GM12878 (cell line): ENCODE measurements around the gene PLCG2. TPM values are rescaled to one million over a fixed set of nuclear protein-coding genes. Genes with fewer than 3 reads are reported as not detected.

Experiments used
- ATAC-seq: fragments of 200-7000 bp; cut with Tn5 transposase; 3 replicates; pipeline ENCODE4 v1.9.1; 2020; ENCODE audit warnings: mild to moderate bottlenecking, moderate library complexity
- BruUV-seq: library from RNA; stranded (reverse); fragments of 400-500 nt; replicated peaks from 2 replicates; lab custom pipeline; 2021; lab: Mats Ljungman, UMichigan
- CTCF ChIA-PET: fragments of 300-600 bp; sonication (Branson Sonifier 250); formaldehyde crosslinking; extraction: SDS; loops from one replicate; lab custom pipeline; 2021; ENCODE audit warnings: inconsistent platforms; lab: Yijun Ruan, JAX
- POLR2A ChIA-PET: fragments of 350-600 bp; formaldehyde crosslinking; extraction: SDS; loops from one replicate; lab custom pipeline; 2021; ENCODE audit warnings: inconsistent platforms; lab: Charles Lee
- RAD21 ChIA-PET: fragments of 300-600 bp; sonication (Branson Sonifier 250); formaldehyde crosslinking; loops from one replicate; lab custom pipeline; 2023; ENCODE audit warnings: antibody characterized with exemption; ENCODE audit not compliant: unreplicated experiment; lab: Charles Lee
- SMC1A ChIA-PET: fragments of 300-600 bp; sonication (Branson Sonifier 250); formaldehyde crosslinking; loops from one replicate; lab custom pipeline; 2023; ENCODE audit not compliant: unreplicated experiment, uncharacterized antibody; lab: Charles Lee
- DNase-seq: peaks from one replicate; pipeline ENCODE4 v3.0.0-alpha.2; 2011; ENCODE audit warnings: low read depth, low spot score
- FAIRE-seq: peaks from 3 replicates; lab custom pipeline; 2011; peaks lifted over from hg19 to GRCh38; lab: Jason Lieb, UNC
- H2AFZ ChIP-seq: 2 replicates; pipeline ENCODE4 v1.6.0; 2011; ENCODE audit warnings: low read depth, low read length, control low read depth; ENCODE audit not compliant: control insufficient read depth
- H3K27ac ChIP-seq: 2 replicates; pipeline ENCODE4 v1.5.1; 2011; ENCODE audit warnings: control low read depth; ENCODE audit not compliant: control insufficient read depth, insufficient read depth
- H3K27me3 ChIP-seq, 2 experiments: replicated peaks in 1 of 2; 2 replicates each; pipeline versions ENCODE4 v1.6.0 to v1.6.1; 2011; ENCODE audit warnings: low read length in 1 of 2; ENCODE audit not compliant: control insufficient read depth in 2 of 2, insufficient read depth in 2 of 2
- H3K36me3 ChIP-seq, 2 experiments: 2 replicates each; pipeline ENCODE4 v1.5.1; 2011; ENCODE audit warnings: low read length in 1 of 2; ENCODE audit not compliant: control insufficient read depth in 2 of 2, insufficient read depth in 2 of 2
- H3K4me1 ChIP-seq: 2 replicates; pipeline ENCODE4 v1.6.1; 2011; ENCODE audit warnings: mild to moderate bottlenecking, low read length, moderate library complexity, mixed read lengths; ENCODE audit not compliant: control insufficient read depth, insufficient read depth
- H3K4me2 ChIP-seq: 2 replicates; pipeline ENCODE4 v1.6.0; 2011; ENCODE audit warnings: control low read depth; ENCODE audit not compliant: control insufficient read depth, insufficient read depth
- H3K4me3 ChIP-seq: fragments of 200-600 bp; sonication (generic); 2 replicates; pipeline ENCODE4 v1.5.1; 2016
- H3K79me2 ChIP-seq: 2 replicates; pipeline ENCODE4 v1.6.0; 2011; ENCODE audit warnings: low read length; ENCODE audit not compliant: control insufficient read depth, insufficient read depth
- H3K9ac ChIP-seq: 2 replicates; pipeline ENCODE4 v1.8.0; 2011; ENCODE audit warnings: low read length, control low read depth, mixed read lengths; ENCODE audit not compliant: control insufficient read depth, insufficient read depth
- H3K9me3 ChIP-seq: replicated peaks from 3 replicates; pipeline ENCODE4 v1.5.1; 2011; ENCODE audit warnings: mild to moderate bottlenecking, low read length; ENCODE audit not compliant: control insufficient read depth, insufficient read depth
- H4K20me1 ChIP-seq: 2 replicates; pipeline ENCODE4 v1.6.0; 2011; ENCODE audit not compliant: control insufficient read depth, insufficient read depth
- ATF3 ChIP-seq: IDR thresholded peaks from 2 replicates; pipeline ENCODE4 v1.6.1; 2011; ENCODE audit warnings: low read depth, mild to moderate bottlenecking, low read length, moderate library complexity, borderline replicate concordance; ENCODE audit errors: extremely low read depth
- CBFB ChIP-seq: IDR thresholded peaks from 2 replicates; pipeline ENCODE4 v1.6.1; 2016; ENCODE audit warnings: antibody characterized with exemption, low read depth
- CBX3 ChIP-seq: fragments of 200-600 bp; sonication (generic); IDR thresholded peaks from 2 replicates; pipeline ENCODE4 v1.6.1; 2016; ENCODE audit warnings: low read depth, borderline replicate concordance
- CBX5 ChIP-seq: sonication (generic); IDR thresholded peaks from 2 replicates; pipeline ENCODE4 v1.6.1; 2016; ENCODE audit warnings: low read depth, moderate library complexity, mild to moderate bottlenecking, inconsistent platforms
- CUX1 ChIP-seq: IDR thresholded peaks from 2 replicates; pipeline ENCODE4 v1.6.1; 2012; ENCODE audit warnings: improper control_type of control experiment, low read depth, low read length; ENCODE audit not compliant: insufficient replicate concordance
- ESRRA ChIP-seq: IDR thresholded peaks from 2 replicates; pipeline ENCODE4 v1.6.1; 2012; ENCODE audit warnings: mild to moderate bottlenecking, low read length, improper control_type of control experiment
- FOXM1 ChIP-seq: IDR thresholded peaks from 2 replicates; pipeline ENCODE4 v1.6.1; 2012; ENCODE audit warnings: low read depth, mild to moderate bottlenecking, inconsistent platforms, low read length, moderate library complexity
- MYB ChIP-seq: fragments of 150-350 bp; IDR thresholded peaks from 2 replicates; pipeline ENCODE4 v1.6.1; 2014; ENCODE audit warnings: mild to moderate bottlenecking, low read depth, low read length, borderline replicate concordance
- RAD51 ChIP-seq: fragments of 450-650 bp; IDR thresholded peaks from 2 replicates; pipeline ENCODE4 v1.6.1; 2016; ENCODE audit warnings: moderate library complexity, mild to moderate bottlenecking, inconsistent platforms
- RFX5 ChIP-seq: IDR thresholded peaks from 2 replicates; pipeline ENCODE4 v1.6.1; 2011; ENCODE audit warnings: low read depth, low read length, improper control_type of control experiment
- SIX5 ChIP-seq: IDR thresholded peaks from 2 replicates; pipeline ENCODE4 v1.6.1; 2011; ENCODE audit warnings: mild to moderate bottlenecking, low read depth, low read length, moderate library complexity; ENCODE audit not compliant: severe bottlenecking
- SMARCA5 ChIP-seq: fragments of 450-650 bp; IDR thresholded peaks from 2 replicates; pipeline ENCODE4 v1.6.1; 2017; ENCODE audit warnings: mild to moderate bottlenecking
- SREBF2 ChIP-seq: IDR thresholded peaks from 2 replicates; pipeline ENCODE4 v1.6.1; 2012; ENCODE audit warnings: mild to moderate bottlenecking, low read length
- TCF7 ChIP-seq: IDR thresholded peaks from 2 replicates; pipeline ENCODE4 v1.6.1; 2014; ENCODE audit warnings: antibody characterized with exemption, borderline replicate concordance
- YY1 ChIP-seq: IDR thresholded peaks from 2 replicates; pipeline ENCODE4 v1.6.1; 2011; ENCODE audit warnings: low read depth, mild to moderate bottlenecking, low read length
- ZBTB4 ChIP-seq: fragments of 450-650 bp; formaldehyde crosslinking; IDR thresholded peaks from 2 replicates; pipeline ENCODE4 v1.4.0; 2022; ENCODE audit warnings: mild to moderate bottlenecking, moderate library complexity
- WGBS: methylation state at CpG from one replicate; pipeline ENCODE4 v1.1.6; 2016; ENCODE audit warnings: low lambda C conversion rate; ENCODE audit not compliant: insufficient replicate concordance, insufficient coverage; ENCODE audit errors: missing lambda C conversion rate; 5-methylcytosine and 5-hydroxymethylcytosine counted together
- in situ Hi-C: fragments of 300-500 bp; cut with MboI; formaldehyde crosslinking; loops from 9 replicates; pipeline ENCODE4 v1.14.3; 2018; ENCODE audit warnings: mixed read lengths
- intact Hi-C: fragments of 100-400 bp; cut with micrococcal nuclease; formaldehyde crosslinking; loops from one replicate; pipeline ENCODE4 v1.14.2; 2022; ENCODE audit not compliant: unreplicated experiment
- polyA plus RNA-seq, 11 experiments: library from polyadenylated mRNA; depleted of rRNA in 4 of 11; unstranded in 6 of 11; stranded (reverse) in 5 of 11; fragments of >200 nt; fragmentation: Nextera tagmentation in 4 of 11; fragmentation: Illumina TruSeq in 1 of 11; extraction: Ambion mirVana in 4 of 11; extraction: Trizol in 1 of 11; gene quantifications; 1 replicate in 1 of 11; 2 replicates in 10 of 11; pipeline versions ENCODE4 v1.2.1 to v1.2.3, GENCODE V29; 2011 to 2016; ENCODE audit warnings: inconsistent platforms in 2 of 11, missing spikeins in 2 of 11, low read depth in 1 of 11
- total RNA-seq, 4 experiments: library from RNA; depleted of rRNA in 3 of 4; stranded (reverse); fragments of >200 nt in 3 of 4; fragmentation: Illumina TruSeq in 1 of 4; extraction: Trizol in 1 of 4; gene quantifications; 2 replicates each; pipeline versions ENCODE4 v1.2.1 to v1.2.3, GENCODE V29; 2013 to 2021

PLCG2 gene
- total and polyA plus RNA-seq, 10 of the 15 experiments (the other 5 are each of a cell fraction or from before 2014, with no cell fraction given): 47.6 to 256 (median 149) TPM

GRCh38 chr16:81790277-81790676 lies 11.2 kb downstream of the PLCG2 start:
- H3K79me2 ChIP-seq: peaks cover 97% of the 10 kb centered on the region
- BruUV-seq: no TSS peak
- peak overlapping the region; percentile 17; the same call in 1 of the 2 replicates for H3K4me2 ChIP-seq
- 45% methylated on average over 5 of the region's 5 CpGs for WGBS
- no peaks in the 10 kb centered on the region for H3K9me3 ChIP-seq
- no peak for ATAC-seq
- no peaks in the 10 kb centered on the region for H3K27me3 ChIP-seq
- intact Hi-C loops: no loop called here
- no peak for FAIRE-seq
- DNase-seq: no peak
- RAD21 ChIA-PET: interaction anchor here (1.1 to 1.6 kb wide), 2 partner anchors 14 to 28 kb away, joined by 3 read pairs; no protein-coding TSS in a partner anchor
- CTCF ChIA-PET: interaction anchor here (3.1 kb wide), 1 partner anchor 83 kb away, joined by 17 read pairs; no protein-coding TSS in a partner anchor
- SMC1A ChIA-PET: no interaction called here
- in situ Hi-C loops: no loop called here
- H3K4me1 ChIP-seq: peaks cover 26% of the 10 kb centered on the region
- H4K20me1 ChIP-seq: peaks cover 3% of the 10 kb centered on the region; the same call in 1 of the 2 replicates
- no peak overlapping the region for H2AFZ ChIP-seq
- no peak overlapping the region for H3K27ac ChIP-seq
- no peak overlapping the region for H3K4me3 ChIP-seq
- H3K9ac ChIP-seq: no peak overlapping the region
- POLR2A ChIA-PET: interaction anchor here (1.7 kb wide), 1 partner anchor 8 kb away, joined by 11 read pairs; no protein-coding TSS in a partner anchor
- H3K36me3 ChIP-seq: peaks cover 39 to 58% of the 10 kb centered on the region in 2 experiments
- no peak for TF ChIP-seq CUX1
- no peak for TF ChIP-seq RFX5
- TF ChIP-seq CBX3: no peak
- TF ChIP-seq TCF7: no peak
- TF ChIP-seq FOXM1: no peak
- TF ChIP-seq CBX5: no peak
- TF ChIP-seq SMARCA5: no peak
- TF ChIP-seq SREBF2: no peak
- TF ChIP-seq ESRRA: no peak
- TF ChIP-seq ATF3: no peak
- TF ChIP-seq MYB: no peak
- TF ChIP-seq YY1: no peak
- TF ChIP-seq SIX5: no peak
- no peak for TF ChIP-seq CBFB
- TF ChIP-seq RAD51: no peak
- no peak for TF ChIP-seq ZBTB4 (CRISPR knock-in tag)
